ENCODE data around the gene RHO. TPM values are rescaled to one million over a fixed set of nuclear protein-coding genes. Genes with fewer than 3 reads are reported as not detected.
A peak's percentile ranks its signal among the peaks of the same experiment; 100 is the strongest.

RHO gene
- total RNA-seq, 1 donor from 2014 or later, result not detected

GRCh38 chr3:129560269-129560787 lies 31.9 kb downstream of the RHO start:
- DNase-seq (ENCODE audit: low spot score in 2 of 2), result peak in 1 of 2 donors; percentile 84
- Histone ChIP-seq H3K4me3 (peak overlapping the region; percentile 6 to 57), H3K9me3 (no peaks in the 10 kb centered on the region), H3K27me3 (no peaks in the 10 kb centered on the region), H3K36me3 (peaks cover 27 to 48% of the 10 kb centered on the region in 2 donors), H3K4me1 (peaks cover 29 to 64% of the 10 kb centered on the region in 2 donors), H3K27ac (peak overlapping the region; percentile 91 to 93)
- intact Hi-C loops (cut with DNase I), result loop anchor here (2.0 to 5.0 kb wide), 3 partner anchors 44 to 118 kb away; partner anchors contain the start of gene IFT122
- TF ChIP-seq, protein P1, sequence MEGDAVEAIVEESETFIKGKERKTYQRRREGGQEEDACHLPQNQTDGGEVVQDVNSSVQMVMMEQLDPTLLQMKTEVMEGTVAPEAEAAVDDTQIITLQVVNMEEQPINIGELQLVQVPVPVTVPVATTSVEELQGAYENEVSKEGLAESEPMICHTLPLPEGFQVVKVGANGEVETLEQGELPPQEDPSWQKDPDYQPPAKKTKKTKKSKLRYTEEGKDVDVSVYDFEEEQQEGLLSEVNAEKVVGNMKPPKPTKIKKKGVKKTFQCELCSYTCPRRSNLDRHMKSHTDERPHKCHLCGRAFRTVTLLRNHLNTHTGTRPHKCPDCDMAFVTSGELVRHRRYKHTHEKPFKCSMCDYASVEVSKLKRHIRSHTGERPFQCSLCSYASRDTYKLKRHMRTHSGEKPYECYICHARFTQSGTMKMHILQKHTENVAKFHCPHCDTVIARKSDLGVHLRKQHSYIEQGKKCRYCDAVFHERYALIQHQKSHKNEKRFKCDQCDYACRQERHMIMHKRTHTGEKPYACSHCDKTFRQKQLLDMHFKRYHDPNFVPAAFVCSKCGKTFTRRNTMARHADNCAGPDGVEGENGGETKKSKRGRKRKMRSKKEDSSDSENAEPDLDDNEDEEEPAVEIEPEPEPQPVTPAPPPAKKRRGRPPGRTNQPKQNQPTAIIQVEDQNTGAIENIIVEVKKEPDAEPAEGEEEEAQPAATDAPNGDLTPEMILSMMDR (IDR thresholded peaks at IDR 0.05), result no peak

- intact Hi-C loops (cut with DNase I), result loop anchor here (1.0 to 5.0 kb wide), 4 partner anchors 44 to 119 kb away; partner anchors contain the start of gene IFT122
- H3K27ac ChIP-seq, result peak overlapping the region; percentile 91 to 93
- TF ChIP-seq, protein P1 (IDR thresholded peaks at IDR 0.05), result no peak
- no peaks in the 10 kb centered on the region for H3K27me3 ChIP-seq
- DNase-seq (ENCODE audit: low spot score in 2 of 2), result peak; percentile 69 to 93
- peak overlapping the region; percentile 6 to 57 for H3K4me3 ChIP-seq
- peaks cover 33 to 52% of the 10 kb centered on the region in 2 donors for H3K36me3 ChIP-seq
- no peaks in the 10 kb centered on the region for H3K9me3 ChIP-seq
- peaks cover 29 to 64% of the 10 kb centered on the region in 2 donors for H3K4me1 ChIP-seq
These were observed 32.6 kb downstream of the RHO start for GRCh38 chr3:129560911-129561594.

DNA sequence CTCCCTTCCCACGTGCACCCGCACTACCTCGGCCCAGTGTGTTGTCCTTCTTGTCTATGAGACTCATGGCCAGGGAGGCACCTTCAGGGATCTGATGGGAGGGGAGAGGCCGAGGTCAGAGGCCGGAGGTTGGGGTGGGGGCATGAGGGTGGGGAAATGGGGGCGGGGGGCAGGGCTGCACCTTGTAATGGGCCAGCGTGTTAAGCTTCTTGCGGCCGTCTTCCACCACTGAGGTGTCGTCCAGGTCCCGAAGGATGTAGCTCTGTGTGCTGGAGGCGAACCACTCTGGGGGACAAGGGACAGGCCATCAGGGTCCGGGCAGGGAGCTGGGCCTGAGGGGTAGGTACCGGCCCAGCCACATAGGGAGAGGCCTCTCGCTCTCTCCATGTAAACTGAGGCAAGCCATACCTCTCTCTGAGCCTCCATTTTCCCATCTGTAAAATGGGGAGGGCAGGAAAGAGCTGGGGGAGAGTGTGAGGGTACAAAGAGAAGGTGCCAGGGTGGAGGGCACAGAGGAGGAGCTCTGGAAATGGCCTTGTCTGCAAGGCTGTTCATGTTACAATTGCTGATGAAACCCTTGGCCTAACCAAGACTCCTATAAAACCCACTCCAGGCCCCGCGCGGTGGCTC lies 33.3 kb downstream of the RHO start:
- intact Hi-C loops (cut with DNase I), result loop anchor here (1.0 to 5.0 kb wide), 4 partner anchors 43 to 119 kb away; partner anchors contain the start of gene IFT122
- Histone ChIP-seq H3K27ac (peak overlapping the region; percentile 91 to 93), H3K27me3 (no peaks in the 10 kb centered on the region), H3K4me1 (peaks cover 29 to 64% of the 10 kb centered on the region in 2 donors), H3K36me3 (peaks cover 31 to 52% of the 10 kb centered on the region in 2 donors), H3K4me3 (no peak overlapping the region), H3K9me3 (no peaks in the 10 kb centered on the region)
- TF ChIP-seq, protein P1 (IDR thresholded peaks at IDR 0.05), result no peak
- no peak for DNase-seq (ENCODE audit: low spot score in 2 of 2)

GRCh38 chr3:129562803-129563202 lies 34.4 kb downstream of the RHO start:
- no peaks in the 10 kb centered on the region for H3K9me3 ChIP-seq
- H3K27ac ChIP-seq, result no peak overlapping the region
- no peaks in the 10 kb centered on the region for H3K27me3 ChIP-seq
- TF ChIP-seq, protein P1 (IDR thresholded peaks at IDR 0.05), result no peak
- no peak for DNase-seq (ENCODE audit: low spot score in 2 of 2)
- H3K36me3 ChIP-seq, result peaks cover 38 to 61% of the 10 kb centered on the region in 2 donors
- H3K4me1 ChIP-seq, result peaks cover 29 to 55% of the 10 kb centered on the region in 2 donors
- intact Hi-C loops (cut with DNase I), result loop anchor here (5.0 kb wide), 1 partner anchor 121 kb away; the partner anchor contains the start of gene IFT122
- H3K4me3 ChIP-seq, result no peak overlapping the region

GRCh38 chr3:129563332-129563731 lies 34.9 kb downstream of the RHO start:
- Histone ChIP-seq H3K27ac (peak overlapping the region; percentile 64 to 83), H3K4me1 (peaks cover 28 to 50% of the 10 kb centered on the region in 2 donors), H3K36me3 (peaks cover 39 to 66% of the 10 kb centered on the region in 2 donors), H3K27me3 (no peaks in the 10 kb centered on the region), H3K9me3 (no peaks in the 10 kb centered on the region), H3K4me3 (no peak overlapping the region)
- TF ChIP-seq, protein P1 (IDR thresholded peaks at IDR 0.05), result no peak
- intact Hi-C loops (cut with DNase I), result loop anchor here (5.0 kb wide), 1 partner anchor 121 kb away; the partner anchor contains the start of gene IFT122
- no peak for DNase-seq (ENCODE audit: low spot score in 2 of 2)

Data from ascending aorta (tissue), 2 donors.